NCI-H82 treated with DMSO at 0.1 percent for 48 hours (cell line): ENCODE measurements around the gene HS6ST1.
A peak's percentile ranks its signal among the peaks of the same experiment; 100 is the strongest.

Experiments
- DNase-seq: peaks from one replicate; lab custom pipeline; 2025; ENCODE audit not compliant: unreplicated experiment; lab: John Stamatoyannopoulos, UW

HS6ST1 gene

GRCh38 chr2:128300151-128301020, 18.3 kb downstream of the HS6ST1 start:
- peak; percentile 32 for DNase-seq

GRCh38 chr2:128299628-128300027, 19.0 kb downstream of the HS6ST1 start:
- DNase-seq, result peak; percentile 82

GRCh38 chr2:128298846-128299507, 19.7 kb downstream of the HS6ST1 start:
- no peak for DNase-seq

- DNase-seq, result no peak
Measured at GRCh38 chr2:128298286-128298685, 20.4 kb downstream of the HS6ST1 start.

GRCh38 chr2:128293870-128294455, 24.7 kb downstream of the HS6ST1 start:
- DNase-seq, result no peak

- no peak for DNase-seq
Measured at GRCh38 chr2:128293426-128293755, 25.3 kb downstream of the HS6ST1 start.

- DNase-seq, result no peak
Measured at GRCh38 chr2:128292599-128293425, 25.9 kb downstream of the HS6ST1 start.

- no peak for DNase-seq
Measured at GRCh38 chr2:128291844-128292598, 26.6 kb downstream of the HS6ST1 start.

GRCh38 chr2:128291161-128291843, 27.4 kb downstream of the HS6ST1 start:
- DNase-seq, result no peak

GRCh38 chr2:128290356-128290755, 28.3 kb downstream of the HS6ST1 start:
- no peak for DNase-seq

- no peak for DNase-seq
Measured at GRCh38 chr2:128289439-128289838, 29.2 kb downstream of the HS6ST1 start.

GRCh38 chr2:128288781-128289180, 29.9 kb downstream of the HS6ST1 start:
- no peak for DNase-seq

GRCh38 chr2:128287780-128288735, 30.6 kb downstream of the HS6ST1 start:
- no peak for DNase-seq

GRCh38 chr2:128286905-128287779, 31.5 kb downstream of the HS6ST1 start:
- DNase-seq, result no peak

GRCh38 chr2:128286011-128286721, 32.5 kb downstream of the HS6ST1 start:
- no peak for DNase-seq

GRCh38 chr2:128285329-128285931, 33.2 kb downstream of the HS6ST1 start:
- DNase-seq, result no peak

GRCh38 chr2:128284841-128285240, 33.8 kb downstream of the HS6ST1 start:
- DNase-seq, result no peak
